Activated T-cell treated with anti-CD3 and anti-CD28 coated beads, Interleukin-2, amount 50 U/mL, for 4 hours (primary cell): Measurements from ENCODE around the gene PEDS1. TPM values are rescaled to one million over a fixed set of nuclear protein-coding genes. Genes with fewer than 3 reads are reported as not detected.
"Not testable (repeated sequence)": the region's sequence is repeated elsewhere in the genome, so short reads cannot be mapped to it uniquely, and the experiment has no call there.

Experiments
- ATAC-seq, 2 donors: fragments of 200-7000 bp; cut with Tn5 transposase; one replicate each; pipeline ENCODE4 v1.10.0; 2021
- DNase-seq: peaks from one replicate; pipeline ENCODE4 v3.0.0-alpha.2; 2020
- H3K27me3 Mint-ChIP-seq: one replicate; pipeline ENCODE4 v1.8.0; 2021; ENCODE audit warnings: low read depth, mixed read lengths
- H3K36me3 Mint-ChIP-seq: one replicate; pipeline ENCODE4 v1.8.0; 2022; ENCODE audit warnings: mixed read lengths; ENCODE audit not compliant: insufficient read depth
- H3K4me1 Mint-ChIP-seq: one replicate; pipeline ENCODE4 v1.8.0; 2021; ENCODE audit warnings: low read depth, mixed read lengths
- H3K4me3 Mint-ChIP-seq: one replicate; pipeline ENCODE4 v1.8.0; 2021; ENCODE audit warnings: mild to moderate bottlenecking, moderate library complexity, mixed read lengths
- H3K9me3 Mint-ChIP-seq: one replicate; pipeline ENCODE4 v1.8.0; 2021; ENCODE audit warnings: mixed read lengths
- total RNA-seq, 3 donors: library from RNA; stranded (reverse); gene quantifications; one replicate each; pipeline ENCODE4 v1.2.1, GENCODE V29; 2021

Gene PEDS1
- total RNA-seq, 3 donors from 2014 or later: 21.6 to 22.5 (median 21.9) TPM

DNA sequence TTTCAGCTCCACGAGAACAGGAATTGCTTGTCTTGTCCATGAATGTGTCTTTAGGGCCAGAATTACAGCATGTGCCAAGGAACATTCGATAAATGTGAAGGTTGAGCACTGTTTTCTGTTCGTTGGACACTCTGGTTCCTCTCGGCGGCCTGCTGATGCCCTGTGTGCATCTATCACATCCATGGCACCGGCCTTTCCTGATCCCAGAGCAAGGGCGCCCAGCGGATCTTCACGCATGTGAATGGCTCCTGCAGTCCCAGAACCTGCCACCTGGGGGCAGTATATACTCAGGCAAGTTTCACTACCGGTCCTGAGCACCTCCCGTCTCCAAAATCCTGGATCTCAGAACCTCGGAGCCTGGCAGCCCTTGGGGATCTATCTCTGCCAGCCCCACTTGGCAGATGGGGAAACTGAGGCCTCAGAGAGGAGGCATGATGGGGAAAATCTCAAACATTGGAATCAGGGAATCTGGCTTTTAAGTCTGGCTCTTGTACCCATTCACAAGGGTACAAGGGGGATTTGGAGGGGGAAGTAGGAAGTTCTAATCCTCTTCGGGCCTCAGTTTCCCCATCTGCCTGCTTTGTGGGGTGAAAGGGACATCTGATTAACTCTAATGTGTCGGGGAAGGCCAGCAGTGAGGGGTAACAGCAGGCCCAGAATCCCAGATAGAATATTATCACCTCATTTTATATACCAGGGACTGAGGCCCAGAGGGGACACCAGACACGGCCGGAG, 32.8 kb upstream of the PEDS1 start:
- H3K36me3 Mint-ChIP-seq: no peaks in the 10 kb centered on the region
- H3K4me3 Mint-ChIP-seq: no peak overlapping the region
- peak; percentile 93 for DNase-seq
- H3K9me3 Mint-ChIP-seq: no peaks in the 10 kb centered on the region
- ATAC-seq: peak in 1 of 2 donors; percentile 11
- peaks cover 14% of the 10 kb centered on the region for H3K27me3 Mint-ChIP-seq
- no peaks in the 10 kb centered on the region for H3K4me1 Mint-ChIP-seq

DNA sequence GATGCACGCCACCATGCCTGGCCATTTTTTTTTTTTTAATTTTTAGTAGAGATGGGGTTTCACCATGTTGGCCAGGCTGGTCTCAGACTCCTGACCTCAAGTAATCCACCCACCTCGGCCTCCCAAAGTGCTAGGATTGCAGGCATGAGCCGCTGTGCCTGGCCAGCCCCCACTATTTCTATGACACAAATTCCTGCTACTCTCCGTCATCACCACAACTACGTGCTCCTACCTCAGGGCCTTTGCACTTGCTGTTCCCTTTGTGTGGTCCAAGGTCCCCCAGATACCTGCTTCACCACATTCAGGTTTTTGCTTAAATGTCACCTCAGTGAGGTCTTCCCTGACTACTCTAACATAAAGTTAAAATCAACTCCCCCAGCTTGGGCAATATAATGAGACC, 31.9 kb upstream of the PEDS1 start:
- H3K9me3 Mint-ChIP-seq: no peaks in the 10 kb centered on the region
- no peaks in the 10 kb centered on the region for H3K36me3 Mint-ChIP-seq
- ATAC-seq (no peak), DNase-seq (no peak)
- no peaks in the 10 kb centered on the region for H3K4me1 Mint-ChIP-seq
- peaks cover 14% of the 10 kb centered on the region for H3K27me3 Mint-ChIP-seq
- H3K4me3 Mint-ChIP-seq: no peak overlapping the region

DNA sequence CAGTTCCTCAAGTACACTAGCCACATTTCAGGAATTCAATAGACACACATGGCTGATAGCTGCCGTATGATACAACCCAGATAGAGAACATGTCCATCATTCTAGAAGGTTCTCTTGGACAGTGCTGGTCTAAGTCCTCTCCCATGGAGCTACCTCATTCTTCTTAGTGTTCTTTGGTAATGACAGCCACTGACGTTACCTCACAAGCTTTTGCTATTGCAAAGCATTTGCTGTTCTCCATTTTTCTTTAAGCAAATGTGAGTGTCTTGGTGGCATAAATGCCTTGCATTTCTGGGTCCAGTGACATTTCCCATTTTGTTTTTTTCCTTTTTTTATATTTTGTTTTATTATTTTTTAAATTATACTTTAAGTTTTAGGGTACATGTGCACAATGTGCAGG, 28.8 kb upstream of the PEDS1 start:
- no peaks in the 10 kb centered on the region for H3K9me3 Mint-ChIP-seq
- H3K4me3 Mint-ChIP-seq: no peak overlapping the region
- H3K4me1 Mint-ChIP-seq: no peaks in the 10 kb centered on the region
- no peak for ATAC-seq
- peaks cover 14% of the 10 kb centered on the region for H3K27me3 Mint-ChIP-seq
- DNase-seq: no peak
- H3K36me3 Mint-ChIP-seq: no peaks in the 10 kb centered on the region

DNA sequence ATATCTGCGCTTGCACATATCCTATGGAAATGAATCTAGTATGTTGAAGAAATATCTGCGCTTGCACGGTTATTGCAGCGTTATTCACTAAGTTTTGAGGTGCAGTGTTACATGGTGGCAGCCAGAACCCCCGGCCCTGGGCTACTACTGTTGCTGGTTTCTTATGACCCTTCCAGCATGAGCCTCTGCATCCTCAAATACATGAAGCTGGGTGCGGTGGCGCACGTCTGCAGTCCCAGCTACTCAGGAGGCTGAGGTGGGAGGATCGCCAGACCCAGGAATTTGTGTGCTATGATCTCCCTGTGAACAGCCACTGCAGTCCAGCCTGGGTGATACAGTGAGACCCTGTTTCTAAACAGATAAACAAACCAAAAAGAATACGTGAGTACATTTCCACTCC, 27.8 kb upstream of the PEDS1 start:
- no peak for DNase-seq
- Mint-ChIP-seq H3K4me1 (no peaks in the 10 kb centered on the region), H3K4me3 (no peak overlapping the region), H3K36me3 (no peaks in the 10 kb centered on the region), H3K27me3 (peaks cover 14% of the 10 kb centered on the region), H3K9me3 (no peaks in the 10 kb centered on the region)
- no peak for ATAC-seq

DNA sequence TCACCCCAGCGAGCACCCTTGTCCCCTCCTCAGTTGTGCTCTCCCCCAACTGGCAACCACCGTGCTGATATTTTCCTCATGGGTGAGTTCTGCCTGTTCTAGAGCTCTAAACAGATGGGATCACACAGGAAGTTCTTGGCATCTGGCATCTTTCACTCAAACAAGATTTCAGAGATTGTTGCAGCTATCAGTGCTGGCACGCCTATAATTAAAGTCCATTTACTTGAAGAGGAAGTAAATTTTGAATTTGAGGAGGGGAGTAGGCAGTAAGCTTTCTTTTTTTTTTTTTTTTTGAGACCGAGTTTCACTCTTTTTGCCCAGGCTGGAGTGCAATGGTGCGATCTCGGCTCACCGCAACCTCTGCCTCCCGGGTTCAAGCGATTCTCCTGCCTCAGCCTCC, 25.1 kb upstream of the PEDS1 start:
- ATAC-seq, H3K9me3 Mint-ChIP-seq, H3K4me1 Mint-ChIP-seq, H3K4me3 Mint-ChIP-seq, H3K27me3 Mint-ChIP-seq, DNase-seq, H3K36me3 Mint-ChIP-seq: not testable (repeated sequence)

DNA sequence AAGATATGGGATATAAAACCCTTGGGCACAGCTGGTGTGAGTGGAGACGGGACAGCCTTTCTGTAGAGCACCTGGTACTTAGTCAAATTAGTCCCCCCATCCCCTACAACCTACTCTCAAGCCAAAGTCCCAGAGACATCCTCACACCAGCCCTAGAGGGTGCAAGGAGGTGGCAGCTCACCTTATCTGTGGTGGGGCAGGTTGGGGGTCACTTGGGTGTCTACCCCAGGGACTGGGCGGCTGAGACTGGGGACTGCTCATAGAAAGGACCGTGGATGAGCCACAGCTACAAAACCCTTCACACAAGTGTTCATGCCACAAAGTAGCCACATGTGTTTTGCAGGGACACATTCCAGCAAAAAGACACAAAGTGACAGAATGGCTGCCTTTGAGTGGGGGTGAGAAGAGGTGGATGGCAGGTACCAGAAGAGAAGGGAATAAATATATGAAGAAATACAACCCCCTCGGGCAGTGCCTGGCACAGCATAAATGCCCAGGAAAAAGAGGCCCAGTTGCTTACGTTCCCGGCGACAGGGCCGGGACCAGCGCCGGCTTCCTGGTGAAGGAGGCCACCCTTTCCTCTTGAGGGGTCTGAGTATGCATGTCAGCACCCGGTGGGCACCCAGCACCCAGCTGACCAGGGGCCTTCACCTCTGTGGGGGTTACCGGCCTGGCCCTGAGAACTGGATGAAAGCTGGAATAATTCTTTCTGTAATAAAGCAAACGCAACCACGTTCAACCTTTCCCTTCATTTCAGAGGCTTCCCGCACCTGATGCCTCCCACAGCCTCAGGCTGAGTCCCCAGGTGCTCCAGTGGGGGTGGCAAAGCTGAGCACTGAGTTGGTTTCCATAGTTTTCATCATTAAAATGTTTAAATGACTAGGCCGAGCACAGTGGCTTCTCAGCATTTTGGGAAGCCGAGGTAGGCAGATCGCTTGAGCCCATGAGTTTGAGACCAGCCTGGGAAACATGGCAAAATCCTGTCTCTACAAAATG, 22.7 kb upstream of the PEDS1 start:
- Mint-ChIP-seq H3K9me3 (no peaks in the 10 kb centered on the region), H3K4me1 (no peaks in the 10 kb centered on the region), H3K27me3 (peaks cover 5% of the 10 kb centered on the region), H3K36me3 (no peaks in the 10 kb centered on the region), H3K4me3 (no peak overlapping the region)
- ATAC-seq (no peak), DNase-seq (no peak)

DNA sequence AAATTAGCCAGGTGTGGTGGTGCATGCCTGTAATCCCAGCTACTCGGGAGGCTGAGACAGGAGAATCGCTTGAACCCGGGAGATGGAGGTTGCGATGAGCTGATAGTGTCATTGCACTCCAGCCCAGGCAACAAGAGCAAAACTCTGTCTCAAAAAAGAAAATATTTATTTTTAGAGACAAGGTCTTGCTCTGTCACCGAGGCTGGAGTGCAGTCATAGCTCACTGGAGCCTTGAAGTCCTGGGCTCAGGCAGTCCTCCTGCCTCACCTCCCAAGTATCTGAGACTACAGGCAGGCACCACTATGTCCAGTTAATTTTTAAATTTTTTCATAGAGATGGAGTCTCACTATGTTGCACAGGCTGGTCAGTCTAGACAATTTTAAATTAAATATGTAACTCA, 20.9 kb upstream of the PEDS1 start:
- Mint-ChIP-seq H3K4me3 (no peak overlapping the region), H3K4me1 (no peaks in the 10 kb centered on the region), H3K27me3 (peaks cover 7% of the 10 kb centered on the region), H3K9me3 (peaks cover 1% of the 10 kb centered on the region), H3K36me3 (no peaks in the 10 kb centered on the region)
- ATAC-seq (no peak), DNase-seq (no peak)

DNA sequence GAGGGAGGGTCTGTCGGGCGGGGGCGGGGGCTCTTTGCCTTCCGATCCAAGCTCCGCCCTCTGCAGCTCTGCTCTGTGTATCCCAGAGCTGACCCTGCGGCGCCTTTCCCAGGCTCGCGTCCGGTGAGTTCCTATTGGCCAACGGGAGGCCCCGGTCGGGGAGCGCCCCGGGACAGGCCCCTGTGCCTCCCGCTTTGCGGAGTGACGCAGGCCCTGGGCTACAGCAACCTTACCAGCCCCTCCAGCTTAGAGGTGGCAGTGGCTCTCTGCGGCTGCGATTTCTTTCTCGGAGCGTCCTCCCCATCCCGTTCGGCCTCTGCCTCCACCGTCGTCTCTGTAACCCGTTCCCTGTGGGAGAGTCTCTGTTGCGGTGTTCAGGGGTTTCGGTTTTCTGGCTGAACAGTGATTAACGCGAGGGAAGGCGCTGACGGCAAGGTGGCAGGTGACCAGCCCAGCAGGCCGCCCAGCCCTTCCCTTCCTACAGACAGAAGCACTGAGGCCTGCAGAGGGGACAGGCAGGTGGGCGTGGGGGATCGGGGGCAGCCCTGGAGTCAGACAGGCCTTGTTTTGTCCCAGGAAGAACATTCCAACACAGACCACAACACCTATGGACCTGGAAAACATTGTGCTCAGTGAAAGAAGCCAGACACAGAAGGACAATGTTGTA, 19.0 kb upstream of the PEDS1 start:
- H3K4me3 Mint-ChIP-seq: no peak overlapping the region
- no peaks in the 10 kb centered on the region for H3K4me1 Mint-ChIP-seq
- peak in 1 of 2 donors; percentile 69 for ATAC-seq
- peaks cover 13% of the 10 kb centered on the region for H3K27me3 Mint-ChIP-seq
- H3K9me3 Mint-ChIP-seq: peaks cover 4% of the 10 kb centered on the region
- no peaks in the 10 kb centered on the region for H3K36me3 Mint-ChIP-seq
- no peak for DNase-seq

DNA sequence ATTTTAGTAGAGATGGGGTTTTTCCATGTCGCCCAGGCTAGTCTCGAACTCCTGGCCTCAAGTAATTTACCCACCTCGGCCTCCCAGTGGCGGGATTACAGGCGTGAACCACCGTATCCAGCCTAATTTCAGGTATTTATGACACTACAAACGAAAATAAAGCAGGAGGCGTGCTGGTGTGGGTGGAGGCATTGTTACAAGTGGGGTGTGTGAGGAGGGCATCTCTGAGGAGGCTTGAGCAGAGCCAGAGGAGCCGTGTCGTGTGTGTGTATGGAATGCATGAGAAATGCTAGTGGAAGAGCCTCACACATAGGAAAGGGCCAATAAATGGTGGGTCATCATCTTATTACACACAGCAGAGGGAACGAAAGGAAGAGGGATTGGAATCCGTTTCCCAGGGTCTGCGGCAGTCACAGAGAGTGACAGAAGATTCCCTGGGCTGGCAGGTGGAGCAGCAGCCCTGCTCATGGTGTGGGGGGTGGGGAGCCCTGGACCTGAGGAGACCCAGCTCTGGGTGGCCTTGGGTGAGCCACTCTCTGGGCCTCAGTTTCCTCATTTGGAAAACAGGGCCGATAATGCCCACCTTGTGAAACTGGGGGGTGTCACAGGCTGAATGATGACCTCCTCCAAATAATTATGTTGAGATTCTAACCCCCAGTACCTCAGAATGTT, 17.2 kb upstream of the PEDS1 start:
- Mint-ChIP-seq H3K9me3 (peaks cover 4% of the 10 kb centered on the region), H3K36me3 (no peaks in the 10 kb centered on the region), H3K4me1 (peaks cover 8% of the 10 kb centered on the region), H3K27me3 (peaks cover 13% of the 10 kb centered on the region), H3K4me3 (no peak overlapping the region)
- ATAC-seq (no peak), DNase-seq (no peak)

DNA sequence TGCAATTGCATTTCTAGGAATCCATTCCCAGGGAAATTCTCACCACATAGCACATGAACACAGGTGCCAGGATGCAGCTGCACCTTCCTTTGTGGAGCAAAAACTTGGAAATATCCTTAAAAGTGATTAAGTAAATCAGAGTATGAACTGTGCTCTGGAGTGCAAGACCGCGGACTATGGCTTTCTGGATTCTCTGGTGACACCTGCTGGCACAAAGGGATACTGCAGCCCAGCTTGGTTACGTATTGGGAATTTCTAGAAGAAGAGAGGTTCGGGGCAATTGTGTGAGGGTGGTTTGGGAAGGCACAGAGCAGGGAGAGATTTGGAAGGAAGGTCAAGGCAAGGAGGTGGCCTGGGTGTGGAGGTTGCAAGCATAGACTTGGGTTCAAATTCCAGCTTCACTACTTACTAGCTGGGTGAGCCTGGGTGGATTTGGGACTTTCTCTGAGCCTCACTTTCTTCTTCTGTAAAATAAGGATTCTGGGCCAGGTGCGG, 15.9 kb upstream of the PEDS1 start:
- Mint-ChIP-seq H3K9me3 (peaks cover 4% of the 10 kb centered on the region), H3K4me3 (no peak overlapping the region), H3K27me3 (peaks cover 13% of the 10 kb centered on the region), H3K4me1 (peaks cover 10% of the 10 kb centered on the region), H3K36me3 (no peaks in the 10 kb centered on the region)
- DNase-seq (peak; percentile 87), ATAC-seq (peak; percentile 39 to 47)

DNA sequence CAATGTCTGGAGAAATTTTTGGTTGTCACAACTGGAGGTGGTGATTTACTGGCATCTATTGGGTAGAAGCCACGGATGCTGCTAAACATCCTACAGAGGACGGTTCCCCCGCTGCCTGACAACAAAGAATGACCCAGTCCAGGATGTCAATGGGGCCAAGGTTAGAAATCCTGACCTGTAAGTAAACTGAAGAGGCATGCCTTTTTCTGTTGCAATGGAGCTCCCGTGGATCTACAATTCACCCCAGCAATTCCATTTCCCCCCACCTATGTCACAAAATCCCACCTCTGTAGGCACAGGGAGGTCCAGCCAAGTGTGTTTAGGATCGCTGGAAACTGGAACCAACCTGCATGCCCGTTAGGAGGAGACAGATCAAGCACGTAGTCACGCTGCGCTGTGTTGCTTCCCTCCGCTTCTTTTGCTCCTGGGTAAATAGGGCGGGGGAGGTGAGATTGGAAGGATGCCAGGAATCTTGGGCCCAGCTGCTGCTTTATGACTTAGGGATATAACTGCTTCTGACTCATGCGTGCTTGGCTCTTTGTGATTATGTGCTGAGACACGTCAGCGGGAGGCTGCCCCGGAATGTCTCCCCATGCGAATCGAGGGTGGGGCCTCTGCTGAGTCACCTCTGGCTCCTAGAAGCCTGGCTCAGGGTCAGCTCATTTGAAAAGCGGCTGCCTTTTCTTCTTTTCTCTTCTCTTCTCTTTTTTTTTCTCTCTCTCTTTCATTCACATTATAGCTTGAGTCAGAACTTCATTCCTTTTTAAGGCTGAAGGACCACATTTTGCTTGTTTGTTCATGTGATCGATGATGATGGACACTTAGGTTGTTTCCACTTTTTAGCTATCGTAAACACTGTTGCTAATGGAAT, 12.4 kb upstream of the PEDS1 start:
- ATAC-seq (peak; percentile 99 to 100), DNase-seq (peak; percentile 84)
- H3K9me3 Mint-ChIP-seq: peaks cover 4% of the 10 kb centered on the region
- H3K36me3 Mint-ChIP-seq: no peaks in the 10 kb centered on the region
- H3K4me1 Mint-ChIP-seq: peaks cover 10% of the 10 kb centered on the region
- peaks cover 8% of the 10 kb centered on the region for H3K27me3 Mint-ChIP-seq
- peak overlapping the region; percentile 57 for H3K4me3 Mint-ChIP-seq

DNA sequence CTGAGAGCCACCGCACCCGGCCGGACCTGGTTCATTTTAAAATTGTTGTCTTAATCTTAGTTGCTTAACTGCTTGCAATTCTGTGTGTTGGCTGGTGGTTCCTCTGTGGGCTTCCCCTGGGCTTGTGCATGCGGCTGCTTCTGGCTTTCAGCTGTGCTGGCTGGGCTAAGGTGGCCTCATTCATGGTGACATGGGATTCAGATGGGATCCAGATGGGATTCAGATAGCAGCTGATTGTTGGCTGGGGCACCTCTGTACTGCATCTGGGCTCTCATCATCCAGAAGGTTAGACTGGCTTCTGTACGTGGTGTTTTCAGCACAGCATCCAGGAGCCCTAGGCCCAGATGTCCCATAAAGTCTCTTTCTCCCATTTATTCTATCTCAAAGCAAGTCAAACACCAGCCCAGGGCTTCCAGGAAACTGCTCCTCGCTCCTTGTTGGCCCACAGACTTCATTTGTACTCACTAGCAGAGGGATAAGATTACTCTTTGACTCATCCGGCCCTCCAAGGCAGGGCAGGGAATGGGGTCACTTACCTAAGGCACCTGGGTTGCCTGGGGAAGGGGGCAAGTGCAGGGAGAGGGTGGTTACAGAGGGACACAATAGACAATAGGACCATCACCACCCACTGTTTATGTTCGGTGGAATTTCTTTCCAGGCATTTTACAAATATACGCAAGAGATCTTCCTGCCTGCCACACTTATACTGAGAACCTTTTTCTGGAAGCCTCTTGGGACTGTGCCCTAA, 10.2 kb upstream of the PEDS1 start:
- peaks cover 2% of the 10 kb centered on the region for H3K27me3 Mint-ChIP-seq
- no peak overlapping the region for H3K4me3 Mint-ChIP-seq
- no peak for DNase-seq
- no peaks in the 10 kb centered on the region for H3K9me3 Mint-ChIP-seq
- H3K36me3 Mint-ChIP-seq: no peaks in the 10 kb centered on the region
- ATAC-seq: no peak
- peaks cover 10% of the 10 kb centered on the region for H3K4me1 Mint-ChIP-seq
